IMR-90 (cell line): ENCODE data around the gene TMEM8B. TPM values are rescaled to one million over a fixed set of nuclear protein-coding genes. Genes with fewer than 3 reads are reported as not detected.

Experiments used
- ATAC-seq: fragments of 200-7000 bp; cut with Tn5 transposase; 2 replicates; pipeline ENCODE4 v1.9.1; 2020; ENCODE audit warnings: low read depth, mild to moderate bottlenecking, moderate library complexity
- BruUV-seq: library from RNA; stranded (reverse); fragments of 400-500 nt; replicated peaks from 2 replicates; lab custom pipeline; 2021; lab: Mats Ljungman, UMichigan
- CTCF ChIA-PET: fragments of 300-600 bp; formaldehyde crosslinking; extraction: SDS; loops from one replicate; lab custom pipeline; 2021; ENCODE audit warnings: antibody characterized with exemption; lab: Yijun Ruan, JAX
- POLR2A ChIA-PET: fragments of 300-600 bp; sonication (Branson Sonifier 250); formaldehyde crosslinking; loops from one replicate; lab custom pipeline; 2022; ENCODE audit warnings: antibody characterized with exemption; ENCODE audit not compliant: unreplicated experiment; lab: Charles Lee
- DNase-seq: peaks from one replicate; pipeline ENCODE4 v3.0.0; 2013
- H2AFZ ChIP-seq: replicated peaks from 2 replicates; pipeline ENCODE3; 2013; ENCODE audit warnings: low read length, mild to moderate bottlenecking; ENCODE audit not compliant: poor library complexity
- H2AK5ac ChIP-seq: 2 replicates; pipeline ENCODE4 v1.6.1; 2013; ENCODE audit warnings: low read depth, low read length, inconsistent platforms
- H2AK9ac ChIP-seq: replicated peaks from 2 replicates; pipeline ENCODE3; 2013; ENCODE audit warnings: mild to moderate bottlenecking, low read depth, low read length, moderate library complexity; ENCODE audit not compliant: poor library complexity
- H2BK120ac ChIP-seq: 2 replicates; pipeline ENCODE4 v1.6.1; 2013; ENCODE audit warnings: low read depth, low read length, inconsistent platforms
- H2BK15ac ChIP-seq: 3 replicates; pipeline ENCODE4 v1.6.1; 2013; ENCODE audit warnings: low read depth, low read length, inconsistent platforms
- H2BK20ac ChIP-seq: 2 replicates; pipeline ENCODE4 v1.6.1; 2013; ENCODE audit warnings: low read depth, mild to moderate bottlenecking, inconsistent platforms, low read length, moderate library complexity
- H2BK5ac ChIP-seq: 2 replicates; pipeline ENCODE4 v1.6.1; 2013; ENCODE audit warnings: mild to moderate bottlenecking, low read depth, low read length, inconsistent platforms; ENCODE audit not compliant: poor library complexity, severe bottlenecking
- H3K14ac ChIP-seq: replicated peaks from 2 replicates; pipeline ENCODE4 v1.6.1; 2013; ENCODE audit warnings: low read depth, low read length, inconsistent platforms
- H3K18ac ChIP-seq: 2 replicates; pipeline ENCODE4 v1.6.1; 2013; ENCODE audit warnings: low read depth, low read length, control low read depth
- H3K23ac ChIP-seq: 2 replicates; pipeline ENCODE4 v1.6.1; 2013; ENCODE audit warnings: low read depth, low read length, inconsistent platforms
- H3K27ac ChIP-seq: 2 replicates; pipeline ENCODE4 v1.5.1; 2013; ENCODE audit warnings: mild to moderate bottlenecking, control low read depth, low read length; ENCODE audit not compliant: insufficient read depth
- H3K27me3 ChIP-seq: 2 replicates; pipeline ENCODE4 v1.6.1; 2013; ENCODE audit warnings: low read length; ENCODE audit not compliant: control insufficient read depth, insufficient read depth
- H3K36me3 ChIP-seq: 2 replicates; pipeline ENCODE4 v1.6.1; 2013; ENCODE audit warnings: low read length, mixed read lengths; ENCODE audit not compliant: control insufficient read depth, insufficient read depth
- H3K4ac ChIP-seq: 2 replicates; pipeline ENCODE4 v1.6.1; 2013; ENCODE audit warnings: low read depth, low read length, inconsistent platforms
- H3K4me1 ChIP-seq: 2 replicates; pipeline ENCODE4 v1.6.1; 2013; ENCODE audit warnings: low read length, mixed read lengths; ENCODE audit not compliant: control insufficient read depth, insufficient read depth
- H3K4me2 ChIP-seq: 2 replicates; pipeline ENCODE4 v1.6.1; 2013; ENCODE audit warnings: low read depth, mild to moderate bottlenecking, control low read depth, low read length, moderate library complexity
- H3K4me3 ChIP-seq: 2 replicates; pipeline ENCODE4 v1.5.1; 2013; ENCODE audit warnings: low read depth, mild to moderate bottlenecking, control low read depth, low read length, moderate library complexity; ENCODE audit not compliant: insufficient read depth
- H3K56ac ChIP-seq: 2 replicates; pipeline ENCODE4 v1.6.1; 2013; ENCODE audit warnings: low read length, inconsistent platforms; ENCODE audit not compliant: insufficient read depth; ENCODE audit errors: extremely low read depth
- H3K79me1 ChIP-seq, 2 experiments: 2 replicates each; pipeline ENCODE4 v1.6.1; 2013; ENCODE audit warnings: low read length in 2 of 2, inconsistent platforms in 1 of 2, low read depth in 1 of 2
- H3K9ac ChIP-seq: 2 replicates; pipeline ENCODE4 v1.6.1; 2013; ENCODE audit warnings: low read depth, low read length, control low read depth
- H3K9me1 ChIP-seq: 2 replicates; pipeline ENCODE4 v1.6.1; 2013; ENCODE audit warnings: low read length, inconsistent platforms; ENCODE audit not compliant: insufficient read depth
- H3K9me3 ChIP-seq: 2 replicates; pipeline ENCODE4 v1.6.1; 2013; ENCODE audit warnings: low read length; ENCODE audit not compliant: control insufficient read depth, insufficient read depth
- H4K20me1 ChIP-seq: 2 replicates; pipeline ENCODE4 v1.6.1; 2013; ENCODE audit warnings: low read length, inconsistent platforms; ENCODE audit not compliant: insufficient read depth
- H4K5ac ChIP-seq: 2 replicates; pipeline ENCODE4 v1.6.1; 2013; ENCODE audit warnings: mild to moderate bottlenecking, low read depth, low read length, control low read depth
- H4K8ac ChIP-seq, 2 experiments: 2 replicates each; pipeline ENCODE4 v1.6.1; 2013; ENCODE audit warnings: low read depth in 2 of 2, low read length in 2 of 2, control low read depth in 1 of 2, inconsistent platforms in 1 of 2
- H4K91ac ChIP-seq: 2 replicates; pipeline ENCODE4 v1.6.1; 2013; ENCODE audit warnings: low read depth, low read length, inconsistent platforms; ENCODE audit not compliant: insufficient read depth
- CEBPB ChIP-seq: IDR thresholded peaks from 2 replicates; pipeline ENCODE4 v1.6.1; 2012; ENCODE audit warnings: low read depth, low read length, improper control_type of control experiment
- CHD1 ChIP-seq: IDR thresholded peaks from 2 replicates; pipeline ENCODE4 v1.6.1; 2012; ENCODE audit warnings: low read depth, low read length, improper control_type of control experiment
- CTCF ChIP-seq: conservative IDR thresholded peaks from 2 replicates; pipeline ENCODE4 v1.5.1; 2012; ENCODE audit warnings: mild to moderate bottlenecking, low read depth, low read length, improper control_type of control experiment
- MAFK ChIP-seq: IDR thresholded peaks from 2 replicates; pipeline ENCODE4 v1.6.1; 2012; ENCODE audit warnings: low read depth, low read length, improper control_type of control experiment
- MAZ ChIP-seq: IDR thresholded peaks from 2 replicates; pipeline ENCODE4 v1.6.1; 2012; ENCODE audit warnings: low read depth, mild to moderate bottlenecking, low read length, improper control_type of control experiment, moderate library complexity, borderline replicate concordance
- POLR2A ChIP-seq: IDR thresholded peaks from 2 replicates; pipeline ENCODE4 v1.6.1; 2012; ENCODE audit warnings: mild to moderate bottlenecking, low read depth, low read length
- RFX5 ChIP-seq: IDR thresholded peaks from 2 replicates; pipeline ENCODE4 v1.8.0; 2012; ENCODE audit warnings: low read depth, mild to moderate bottlenecking, low read length, moderate library complexity
- whole genome bisulfite sequencing, 2 experiments: methylation state at CpG; one replicate each; pipeline versions ENCODE4 v1.1.5 to v1.1.7; 2013; ENCODE audit warnings: missing lambda C conversion rate in 2 of 2; ENCODE audit not compliant: insufficient read length in 1 of 2; ENCODE audit errors: extremely low coverage in 2 of 2; 5-methylcytosine and 5-hydroxymethylcytosine counted together
- dilution Hi-C: fragments of 300-500 bp; cut with HindIII; formaldehyde crosslinking; loops from one replicate; pipeline ENCODE4 v1.14.3; 2018; ENCODE audit warnings: low sequenced_read_pairs; ENCODE audit not compliant: unreplicated experiment
- in situ Hi-C: fragments of 300-500 bp; cut with MboI; formaldehyde crosslinking; loops from 3 replicates; pipeline ENCODE4 v1.14.3; 2019; ENCODE audit warnings: low sequenced_read_pairs, inconsistent platforms, mixed read lengths
- intact Hi-C: fragments of 100-400 bp; cut with micrococcal nuclease; formaldehyde crosslinking; loops from 2 replicates; pipeline ENCODE4 v1.10.0; 2022
- polyA plus RNA-seq, 3 experiments: library from polyadenylated mRNA; depleted of rRNA; stranded (reverse); fragments of >200 nt; gene quantifications; 2 replicates each; pipeline ENCODE4 v1.2.3, GENCODE V29; 2012; ENCODE audit warnings: low replicate concordance in 1 of 3
- total RNA-seq: library from RNA; depleted of rRNA; stranded (reverse); fragments of >200 nt; gene quantifications from 2 replicates; pipeline ENCODE4 v1.2.3, GENCODE V29; 2012
- TF ChIP-seq, protein P1 (sequence below): fragments of 150-350 bp; IDR thresholded peaks from 2 replicates; pipeline ENCODE4 v1.6.1; 2017; ENCODE audit warnings: mild to moderate bottlenecking, antibody characterized with exemption, low read length, low read depth

TMEM8B gene
- total and polyA plus RNA-seq, 2 of the 4 experiments (the other 2 are of a cell fraction) = 0.72 to 8.3 TPM

- dilution Hi-C loops = no loop called here
- H2BK20ac ChIP-seq = no peak overlapping the region
- H2BK5ac ChIP-seq = no peak overlapping the region
- intact Hi-C loops = no loop called here
- no peak overlapping the region for H4K5ac ChIP-seq
- H3K14ac ChIP-seq = no peak overlapping the region
- ChIA-PET POLR2A (no interaction called here), CTCF (no interaction called here)
- H3K27me3 ChIP-seq = no peaks in the 10 kb centered on the region
- ATAC-seq = no peak
- 80% methylated on average over 1 of the region's 3 CpGs; no CpG with 5 or more reads in 1 of the 2 experiments for WGBS, 2 experiments
- H4K91ac ChIP-seq = no peak overlapping the region
- no peak overlapping the region for H3K27ac ChIP-seq
- peaks cover 23% of the 10 kb centered on the region for H3K9me1 ChIP-seq
- no peak overlapping the region for H4K8ac ChIP-seq
- in situ Hi-C loops = no loop called here
- no peaks in the 10 kb centered on the region for H3K9me3 ChIP-seq
- no peak for DNase-seq
- no TSS peak for BruUV-seq
- H2BK15ac ChIP-seq = no peak overlapping the region
- H3K4me3 ChIP-seq = no peak overlapping the region
- TF ChIP-seq RFX5 = no peak
- no peak for TF ChIP-seq MAZ
- no peak for TF ChIP-seq MAFK
- TF ChIP-seq POLR2A = no peak
- TF ChIP-seq CHD1 = no peak
- TF ChIP-seq, protein P1, sequence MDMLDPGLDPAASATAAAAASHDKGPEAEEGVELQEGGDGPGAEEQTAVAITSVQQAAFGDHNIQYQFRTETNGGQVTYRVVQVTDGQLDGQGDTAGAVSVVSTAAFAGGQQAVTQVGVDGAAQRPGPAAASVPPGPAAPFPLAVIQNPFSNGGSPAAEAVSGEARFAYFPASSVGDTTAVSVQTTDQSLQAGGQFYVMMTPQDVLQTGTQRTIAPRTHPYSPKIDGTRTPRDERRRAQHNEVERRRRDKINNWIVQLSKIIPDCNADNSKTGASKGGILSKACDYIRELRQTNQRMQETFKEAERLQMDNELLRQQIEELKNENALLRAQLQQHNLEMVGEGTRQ = no peak
- TF ChIP-seq CEBPB = no peak
- TF ChIP-seq CTCF = no peak
- H2AK9ac ChIP-seq = no peak overlapping the region
- H3K18ac ChIP-seq = no peak overlapping the region
- H3K56ac ChIP-seq = no peak overlapping the region
- peaks cover 4 to 6% of the 10 kb centered on the region in 2 experiments; a peak in 1 of 4 replicates for H3K79me1 ChIP-seq
- H2AK5ac ChIP-seq = no peak overlapping the region
- H4K20me1 ChIP-seq = peaks cover 9% of the 10 kb centered on the region; the same call in 1 of the 2 replicates
- no peak overlapping the region for H3K9ac ChIP-seq
- no peak overlapping the region for H3K4me2 ChIP-seq
- no peak overlapping the region for H2BK120ac ChIP-seq
- peaks cover 9% of the 10 kb centered on the region for H3K36me3 ChIP-seq
- H3K4me1 ChIP-seq = peaks cover 18% of the 10 kb centered on the region
- no peak overlapping the region for H3K23ac ChIP-seq
- peak overlapping the region; percentile 14; the same call in 1 of the 2 replicates for H3K4ac ChIP-seq
- no peak overlapping the region for H2AFZ ChIP-seq
Observed at GRCh38 chr9:35842795-35843194, 13.8 kb downstream of the TMEM8B start.
